Erythroblast (primary cell): ENCODE measurements around the gene GAS6.

Experiments
- DNase-seq, 2 experiments: peaks; one replicate each; lab custom pipeline; 2025; lab: John Stamatoyannopoulos, UW
- GATA1 ChIP-seq: IDR thresholded peaks from 2 replicates; pipeline ENCODE4 v1.6.1; 2011; ENCODE audit warnings: low read depth, mild to moderate bottlenecking, control low read depth, low read length, moderate library complexity
- POLR2A ChIP-seq: IDR thresholded peaks from 2 replicates; pipeline ENCODE4 v1.6.1; 2011; ENCODE audit warnings: mild to moderate bottlenecking, low read length

Gene GAS6

GRCh38 chr13:113815151-113816058 is 48.5 kb downstream of the GAS6 start:
- peak in 1 of 2 experiments; percentile 13 for DNase-seq
- TF ChIP-seq POLR2A (peak; percentile 32), GATA1 (no peak)

GRCh38 chr13:113814435-113814821 is 49.4 kb downstream of the GAS6 start:
- TF ChIP-seq GATA1 (no peak), POLR2A (no peak)
- DNase-seq, result no peak

- no peak for TF ChIP-seq POLR2A
- no peak for TF ChIP-seq GATA1
- DNase-seq, result no peak
These were observed 50.0 kb downstream of the GAS6 start for GRCh38 chr13:113813749-113814434.

GRCh38 chr13:113813070-113813748 is 50.7 kb downstream of the GAS6 start:
- no peak for DNase-seq
- TF ChIP-seq GATA1, result no peak
- TF ChIP-seq POLR2A, result no peak

GRCh38 chr13:113812178-113813040 is 51.5 kb downstream of the GAS6 start:
- TF ChIP-seq POLR2A (no peak), GATA1 (no peak)

GRCh38 chr13:113811081-113811928 is 52.6 kb downstream of the GAS6 start:
- no peak for DNase-seq
- TF ChIP-seq GATA1, result no peak

More at GRCh38 chr13:113812178-113813040, 51.5 kb downstream of the GAS6 start:
- no peak for DNase-seq

GRCh38 chr13:113810640-113811039 is 53.2 kb downstream of the GAS6 start:
- TF ChIP-seq GATA1, result no peak
- DNase-seq, result no peak

GRCh38 chr13:113809934-113810333 is 53.9 kb downstream of the GAS6 start:
- TF ChIP-seq POLR2A (no peak), GATA1 (no peak)
- no peak for DNase-seq

GRCh38 chr13:113808058-113808834 is 55.6 kb downstream of the GAS6 start:
- TF ChIP-seq POLR2A, result no peak
- TF ChIP-seq GATA1, result no peak
- DNase-seq, result no peak

GRCh38 chr13:113806526-113806925 is 57.4 kb downstream of the GAS6 start:
- TF ChIP-seq POLR2A, result no peak
- TF ChIP-seq GATA1, result no peak
- DNase-seq, result no peak

- no peak for DNase-seq
- no peak for TF ChIP-seq GATA1
- no peak for TF ChIP-seq POLR2A
These were observed 57.8 kb downstream of the GAS6 start for GRCh38 chr13:113806104-113806471.

- DNase-seq, result no peak
- no peak for TF ChIP-seq POLR2A
- TF ChIP-seq GATA1, result no peak
These were observed 58.3 kb downstream of the GAS6 start for GRCh38 chr13:113805431-113806103.
